HG03159 (cell line): ENCODE measurements around the gene MAP2K2.

ENCODE experiments used
- ATAC-seq: cut with Tn5 transposase; IDR thresholded peaks from one replicate; pipeline ENCODE4 v1.9.1; 2021; ENCODE audit warnings: mild to moderate bottlenecking, moderate library complexity; ENCODE audit not compliant: unreplicated experiment

Gene MAP2K2

DNA sequence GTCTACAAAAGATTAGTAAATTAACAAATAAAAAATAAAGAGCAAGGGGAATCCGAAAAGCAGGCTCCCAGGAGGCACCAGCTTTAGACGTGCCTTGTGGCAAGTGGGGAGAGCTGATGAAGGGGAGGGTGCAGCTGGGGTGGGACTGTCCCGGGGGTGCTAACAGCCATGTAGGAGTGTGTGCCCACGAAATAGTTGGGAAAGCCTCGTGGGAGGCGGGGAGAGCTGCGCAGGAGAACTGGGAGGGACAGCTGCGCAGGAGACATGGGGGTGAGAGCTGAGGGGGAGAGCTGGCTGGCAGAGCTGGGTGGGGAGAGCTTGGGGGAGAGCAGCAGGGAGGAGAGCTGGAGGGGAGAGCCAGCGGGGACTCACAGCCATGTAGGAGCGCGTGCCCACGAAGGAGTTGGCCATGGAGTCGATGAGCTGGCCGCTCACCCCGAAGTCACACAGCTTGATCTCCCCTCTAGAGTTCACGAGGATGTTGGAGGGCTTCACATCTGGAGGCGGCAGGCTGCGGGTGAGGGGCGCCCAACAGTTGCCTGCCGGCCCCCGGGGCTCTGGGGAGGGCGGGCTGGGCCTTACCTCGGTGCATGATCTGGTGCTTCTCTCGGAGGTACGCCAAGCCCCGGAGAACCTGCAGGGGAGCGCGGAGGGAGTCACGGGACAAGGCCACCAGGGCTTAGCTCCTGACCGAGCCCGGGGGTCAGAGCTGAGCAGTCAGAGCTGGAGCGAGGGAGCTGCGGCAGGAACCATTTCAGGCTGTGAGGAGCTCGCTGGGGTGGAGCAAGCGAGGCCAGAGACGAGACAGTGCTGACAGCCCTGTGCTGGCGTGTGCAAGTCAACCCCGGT is 23.1 kb downstream of the MAP2K2 start:
- no peak for ATAC-seq

DNA sequence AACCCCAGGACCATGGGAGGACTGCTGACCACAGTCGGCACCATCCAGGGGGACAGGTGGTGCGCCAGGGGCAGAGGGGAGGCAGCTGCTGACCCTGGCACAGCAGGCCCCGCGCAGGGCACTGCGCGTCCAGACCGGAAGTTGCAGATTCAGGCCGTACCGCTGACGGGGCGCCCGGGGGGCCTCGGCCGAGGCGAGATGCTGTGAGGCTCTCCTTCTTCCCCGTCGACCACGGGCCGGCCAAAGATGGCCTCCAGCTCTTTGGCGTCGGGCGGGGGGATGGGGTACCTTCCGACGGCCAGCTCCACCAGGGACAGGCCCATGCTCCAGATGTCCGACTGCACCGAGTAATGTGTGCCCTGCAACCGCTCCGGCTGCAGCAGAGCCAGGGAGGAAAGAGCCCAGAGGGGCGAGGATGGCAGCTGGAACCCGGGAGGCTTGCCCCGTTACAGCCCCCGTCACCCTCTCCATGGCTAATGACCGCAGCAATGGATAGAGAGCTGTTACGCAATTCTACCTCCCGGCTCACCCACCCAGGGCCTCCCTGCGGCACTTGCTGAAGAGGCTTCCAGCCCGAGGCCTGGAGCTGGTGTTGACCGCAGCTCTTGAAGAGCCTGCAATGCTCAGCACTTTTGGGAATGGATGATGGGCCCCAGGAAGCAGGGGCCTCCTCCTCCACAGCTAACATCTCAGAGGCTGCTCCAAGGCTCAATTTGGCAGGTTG is 24.7 kb downstream of the MAP2K2 start:
- ATAC-seq: no peak

DNA sequence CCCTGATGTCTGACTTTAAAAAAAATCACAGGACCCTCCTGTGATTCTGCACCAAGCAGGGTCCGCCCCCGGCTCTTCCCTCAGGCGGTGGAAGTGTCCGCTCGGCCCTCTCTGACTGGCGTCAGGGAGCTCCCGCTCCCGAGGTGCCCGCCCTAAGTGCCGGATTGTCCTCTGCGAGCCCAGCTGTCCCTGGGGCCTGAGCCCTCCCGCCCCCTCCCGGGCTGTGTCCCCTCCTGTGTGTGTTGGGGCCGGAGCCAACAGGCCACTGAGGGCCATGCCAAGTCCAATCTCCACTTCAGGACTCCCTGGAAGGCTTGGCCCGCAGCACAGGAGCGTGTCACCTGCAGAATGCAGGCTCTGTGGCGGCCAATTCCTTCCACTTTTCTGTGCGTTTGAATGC is 25.4 kb downstream of the MAP2K2 start:
- no peak for ATAC-seq

DNA sequence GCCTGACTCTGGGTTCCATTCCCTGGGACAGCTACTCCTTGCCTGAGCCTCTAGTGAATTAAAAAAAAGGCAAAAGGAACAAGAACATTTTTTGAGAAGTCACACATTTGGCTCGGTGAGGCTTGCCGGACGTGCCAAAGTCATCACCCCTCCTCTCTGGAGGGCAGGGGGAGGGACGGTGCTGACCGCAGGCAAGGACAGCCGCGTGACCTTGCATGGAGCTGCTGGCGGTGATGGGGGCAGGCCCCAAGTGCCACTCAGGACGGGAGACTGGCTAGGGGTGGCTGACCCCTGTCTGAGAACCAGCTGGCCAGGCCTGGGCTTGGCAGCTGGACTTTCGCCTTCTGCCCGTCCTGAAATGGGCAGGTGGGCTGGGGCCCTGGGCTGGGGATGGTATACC is 26.4 kb downstream of the MAP2K2 start:
- ATAC-seq: no peak

DNA sequence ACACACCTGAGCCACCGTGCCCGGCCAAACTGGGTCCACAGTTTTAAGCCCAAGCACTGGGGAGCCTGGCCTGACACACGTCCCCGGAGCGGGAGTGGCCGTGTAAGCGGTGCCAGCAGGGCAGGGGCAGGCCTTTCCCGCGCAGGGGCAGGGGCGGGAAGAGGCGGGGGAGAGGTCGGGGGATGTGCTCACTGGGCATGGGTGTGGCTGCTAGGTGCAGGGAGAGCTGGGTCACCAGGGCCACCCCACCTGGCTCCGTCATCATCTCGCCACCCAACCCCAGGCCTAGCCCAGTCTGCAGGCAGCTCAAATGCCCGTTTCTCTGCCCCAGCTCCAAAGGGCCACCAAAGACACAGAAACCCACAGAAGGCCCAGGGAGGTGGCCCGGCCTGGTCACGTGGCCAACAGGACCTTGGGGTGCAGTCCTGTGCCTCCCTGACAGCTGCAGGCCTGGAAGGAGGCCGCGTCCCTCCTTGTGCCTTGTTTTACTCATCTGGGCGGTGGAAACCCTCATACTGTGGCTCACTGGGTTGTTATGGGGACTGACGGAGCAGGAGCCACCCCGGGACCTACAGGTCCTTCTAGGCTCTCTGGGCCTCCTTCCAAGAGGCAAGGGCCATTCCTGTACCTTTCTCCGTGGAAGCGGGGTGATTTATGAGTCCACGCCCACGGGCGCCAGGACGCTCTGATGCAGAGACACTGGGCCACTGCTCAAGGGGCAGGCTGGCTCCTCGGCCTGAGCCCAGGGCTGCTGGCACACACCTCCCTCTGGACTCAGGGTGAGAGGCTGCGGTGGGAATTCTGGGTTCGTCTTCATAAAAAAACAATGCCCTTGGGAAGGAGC is 27.7 kb downstream of the MAP2K2 start:
- ATAC-seq: no peak

DNA sequence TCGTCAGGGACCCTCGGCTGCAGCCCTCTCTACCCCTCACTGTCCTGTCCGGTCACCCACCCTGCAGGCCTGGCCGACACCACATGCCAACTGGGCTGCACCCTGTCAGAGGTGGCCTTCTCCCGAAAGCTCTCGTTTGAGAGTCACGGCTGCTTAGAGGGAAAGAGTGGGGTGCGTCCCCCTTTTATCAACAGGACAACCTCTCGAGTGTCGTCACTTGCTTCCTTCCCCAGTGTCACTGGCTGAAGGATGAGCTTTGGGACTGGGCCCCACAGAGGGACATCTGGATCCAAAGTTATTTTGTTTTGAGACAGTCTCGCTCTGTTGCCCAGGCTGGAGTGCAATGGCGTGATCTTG is 28.5 kb downstream of the MAP2K2 start:
- no peak for ATAC-seq

DNA sequence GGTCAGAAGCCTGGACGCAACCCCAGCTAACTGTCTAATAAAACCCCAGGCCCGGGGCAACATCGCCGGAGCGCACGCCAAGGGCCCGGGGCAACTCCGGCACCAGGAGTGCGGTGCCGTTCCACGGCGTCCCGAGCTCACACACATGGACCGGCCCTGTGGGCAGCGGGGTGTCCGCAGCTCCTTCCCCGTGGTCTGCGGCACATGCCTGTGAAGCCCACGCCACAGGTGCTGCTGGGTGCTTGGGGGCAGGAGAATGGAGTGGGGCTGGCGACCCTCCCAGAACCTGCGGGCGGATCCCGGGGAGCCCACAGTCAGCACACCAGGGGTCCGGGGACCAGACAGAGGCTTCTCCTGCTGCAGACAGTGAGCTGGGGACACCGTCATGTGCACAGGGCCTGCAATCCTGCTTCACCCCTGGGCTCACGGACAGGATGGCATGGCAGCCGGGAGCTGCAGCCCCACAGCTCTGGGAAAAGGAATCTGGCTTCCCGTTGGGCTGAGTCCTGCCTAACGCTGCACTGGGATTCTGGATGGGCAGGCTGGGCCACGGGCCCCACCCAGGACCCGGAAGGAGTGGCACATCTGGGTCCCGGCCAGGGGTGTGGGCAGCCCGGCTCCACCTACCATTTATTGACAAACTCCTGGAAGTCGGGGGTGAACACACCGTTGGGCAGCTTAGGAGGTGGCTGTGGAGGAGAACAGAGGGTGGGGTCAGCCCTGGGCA is 29.0 kb downstream of the MAP2K2 start:
- ATAC-seq: no peak

DNA sequence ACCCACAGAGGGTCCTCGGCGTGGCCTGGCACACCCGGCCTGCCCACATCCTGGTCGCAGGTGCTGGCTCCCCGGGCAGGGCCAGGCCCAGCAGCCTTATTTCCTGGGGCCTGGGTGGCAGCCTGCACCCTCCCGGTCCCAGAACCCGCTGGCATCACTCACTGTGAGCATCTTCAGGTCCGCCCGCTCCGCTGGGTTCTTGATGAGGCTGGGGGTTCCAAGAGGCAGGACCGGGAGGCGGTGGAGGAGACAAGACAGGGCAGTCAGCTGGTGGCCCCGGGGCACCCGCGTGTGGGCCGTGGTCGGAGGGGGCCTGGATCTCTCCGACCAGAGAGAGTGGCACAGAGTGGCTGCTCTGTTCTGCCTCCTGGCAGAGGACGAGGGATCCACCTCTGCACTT is 29.6 kb downstream of the MAP2K2 start:
- ATAC-seq: no peak

DNA sequence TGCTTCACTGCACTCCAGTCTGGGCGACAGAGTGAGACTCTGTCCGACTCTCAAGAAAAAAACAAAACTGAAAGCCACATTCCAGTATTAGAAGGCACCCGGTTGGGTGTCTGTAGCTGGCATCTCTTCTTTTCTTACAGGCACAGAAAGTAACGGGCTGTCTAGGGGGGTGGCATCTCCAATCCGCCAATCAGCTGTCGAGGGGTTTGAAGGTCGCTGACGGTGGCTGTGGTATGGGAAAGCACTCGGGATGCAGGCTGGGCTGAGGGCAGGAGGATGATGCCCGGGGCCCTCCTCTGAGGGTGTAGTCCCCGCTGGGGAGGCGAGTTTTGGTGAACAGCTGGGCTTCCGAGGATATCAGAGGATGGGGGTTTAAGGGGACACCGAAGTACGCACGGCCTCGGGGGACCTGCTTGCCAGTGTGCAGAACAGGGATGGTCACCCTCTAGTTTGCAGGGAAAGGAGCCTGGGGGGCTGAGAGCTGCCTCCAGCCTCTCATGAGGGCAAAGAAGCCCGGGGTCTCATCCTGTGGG is 30.2 kb downstream of the MAP2K2 start:
- ATAC-seq: no peak

DNA sequence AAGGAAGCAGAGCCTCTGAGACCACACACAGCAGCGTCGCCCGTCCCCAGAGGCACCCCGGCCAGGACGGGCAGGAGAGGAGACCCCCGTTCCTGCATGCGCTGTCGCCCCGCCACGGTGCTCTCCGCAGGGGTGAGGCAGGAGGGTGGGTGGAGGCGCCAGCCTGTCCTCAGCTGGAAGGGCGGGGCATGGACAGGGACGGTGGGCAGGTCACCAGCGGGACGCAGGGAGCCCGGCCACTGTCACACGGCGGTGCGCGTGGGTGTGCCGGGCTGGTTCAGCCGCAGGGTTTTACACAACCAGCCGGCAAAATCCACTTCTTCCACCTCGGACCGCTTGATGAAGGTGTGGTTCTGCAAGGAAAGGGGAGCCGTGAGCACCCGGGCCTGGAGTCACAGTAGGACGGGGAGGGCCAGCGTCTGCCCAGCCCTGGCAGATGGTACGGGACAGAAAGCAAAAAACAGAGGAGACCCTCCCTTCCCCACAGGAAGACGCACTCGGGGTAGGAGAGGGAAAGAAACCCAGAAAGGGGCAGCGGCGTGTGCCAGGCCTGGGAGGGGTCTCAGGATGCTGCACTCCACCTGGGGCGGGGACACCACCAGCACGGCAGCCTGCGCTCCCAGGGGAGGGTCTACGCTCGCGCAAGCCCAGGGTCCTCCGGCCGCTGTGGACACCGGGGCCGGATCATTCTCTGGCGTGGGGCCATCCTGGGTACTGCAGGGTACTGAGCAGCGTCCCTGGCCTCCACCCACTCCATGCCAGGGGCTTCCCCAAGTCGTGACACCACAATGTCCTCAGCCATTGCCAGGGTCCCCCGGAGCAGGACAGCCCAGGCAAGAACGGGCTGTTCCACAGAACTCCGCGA is 33.3 kb downstream of the MAP2K2 start:
- no peak for ATAC-seq

DNA sequence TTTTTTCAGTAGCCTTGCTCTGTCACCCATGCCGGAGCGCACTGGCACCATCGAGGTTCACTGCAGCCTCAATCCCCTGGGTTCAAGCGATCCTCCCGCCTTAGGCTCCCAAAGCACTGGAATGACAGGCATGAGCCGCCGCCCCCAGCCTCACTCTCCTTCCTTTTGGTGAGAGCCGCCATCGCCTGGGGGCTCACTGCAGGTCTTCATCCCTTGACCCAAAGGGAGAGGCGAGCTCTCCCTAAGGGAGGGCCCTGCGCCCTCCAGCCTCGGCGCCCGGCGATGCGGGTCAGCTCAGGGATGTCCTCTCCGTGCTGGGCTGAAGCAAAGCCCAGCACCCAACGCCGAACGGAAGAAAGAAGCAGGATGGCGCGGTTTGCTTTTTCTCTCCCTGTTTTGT is 34.0 kb downstream of the MAP2K2 start:
- ATAC-seq: no peak

DNA sequence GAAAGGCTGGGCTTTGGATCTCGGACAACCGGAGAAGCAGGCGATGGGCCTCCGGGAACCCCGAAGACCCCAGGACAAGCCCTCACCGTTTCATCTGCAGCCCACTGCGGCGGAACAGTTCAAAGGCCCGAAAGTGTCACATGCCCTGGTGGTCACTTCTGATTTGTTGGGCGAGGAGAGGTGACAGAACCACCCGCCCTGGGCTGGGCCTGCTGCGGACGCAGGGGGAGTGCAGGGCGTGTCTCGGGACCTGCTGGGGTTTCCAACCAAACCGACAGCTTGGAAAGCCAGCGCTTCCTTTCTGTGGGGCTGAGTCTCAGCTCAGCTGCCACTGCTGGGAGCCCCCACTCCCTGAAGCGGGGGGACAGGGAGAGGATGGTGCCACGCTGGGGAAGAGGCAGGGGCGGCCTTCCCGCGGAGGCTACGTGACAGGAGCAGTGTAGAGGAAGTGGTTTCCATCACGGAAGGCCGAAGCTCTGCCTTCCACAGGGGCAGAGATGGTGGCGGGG is 34.5 kb downstream of the MAP2K2 start:
- no peak for ATAC-seq

DNA sequence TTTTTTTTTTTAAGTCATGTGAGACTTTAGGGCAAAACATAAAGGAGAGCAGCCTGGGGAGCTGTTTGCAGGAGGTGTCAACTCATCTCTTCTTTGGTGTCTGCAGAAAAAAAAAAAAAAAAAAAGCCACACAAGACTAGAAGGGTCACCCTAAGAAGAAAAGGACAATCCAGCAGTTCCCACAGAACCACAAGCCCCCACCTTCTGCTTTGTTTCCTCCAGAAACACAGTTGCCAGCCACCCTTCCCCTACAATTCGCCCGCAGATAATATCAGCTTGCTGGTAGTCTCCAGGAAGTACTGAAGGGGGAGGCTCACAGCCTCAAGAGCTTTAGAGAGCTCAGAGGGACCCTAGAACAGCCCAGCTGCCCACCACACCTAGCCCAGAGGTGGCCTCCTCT is 34.9 kb downstream of the MAP2K2 start:
- ATAC-seq: no peak

DNA sequence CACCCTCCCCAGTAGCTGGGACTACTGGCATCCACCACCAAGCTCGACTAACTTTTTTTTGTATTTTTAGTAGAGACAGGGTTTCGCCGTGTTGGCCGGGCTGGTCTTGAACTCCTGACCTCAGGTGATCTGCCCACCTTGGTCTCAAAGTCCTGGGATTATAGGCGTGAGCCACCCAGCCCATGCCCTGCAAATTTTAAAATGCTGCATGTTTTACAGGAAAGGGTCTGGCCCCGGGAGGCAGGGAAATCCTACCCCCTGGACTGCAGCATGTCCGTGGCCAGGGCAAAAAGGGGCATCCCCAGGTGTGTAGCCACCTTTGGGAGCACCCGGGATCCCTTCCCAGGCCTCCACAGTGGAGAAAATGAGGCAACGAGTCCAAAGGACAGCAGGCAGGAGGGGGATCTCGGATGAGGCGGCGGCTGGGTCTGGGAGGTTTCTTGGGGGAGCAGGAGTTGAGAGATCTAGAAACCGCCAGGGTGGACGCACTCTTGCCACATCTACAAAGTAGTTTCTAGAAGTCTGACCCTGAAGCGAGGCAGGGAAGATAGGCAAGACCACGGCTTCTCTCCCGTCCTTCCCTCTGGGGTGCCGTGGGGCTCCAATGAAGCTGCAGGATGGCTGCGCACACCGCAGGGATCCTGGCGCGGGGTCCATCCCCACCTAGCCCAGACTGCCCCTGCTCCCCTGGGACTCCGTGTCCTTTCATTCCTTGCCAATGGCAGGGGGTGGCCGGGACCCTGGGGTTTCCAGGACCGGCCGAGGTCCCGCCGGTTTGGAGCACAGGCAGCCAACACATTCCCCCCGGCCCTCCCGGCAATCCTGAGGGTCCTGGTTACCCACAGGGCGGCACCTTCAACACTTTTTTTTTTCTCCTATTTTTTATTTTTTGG is 35.9 kb downstream of the MAP2K2 start:
- ATAC-seq: no peak

DNA sequence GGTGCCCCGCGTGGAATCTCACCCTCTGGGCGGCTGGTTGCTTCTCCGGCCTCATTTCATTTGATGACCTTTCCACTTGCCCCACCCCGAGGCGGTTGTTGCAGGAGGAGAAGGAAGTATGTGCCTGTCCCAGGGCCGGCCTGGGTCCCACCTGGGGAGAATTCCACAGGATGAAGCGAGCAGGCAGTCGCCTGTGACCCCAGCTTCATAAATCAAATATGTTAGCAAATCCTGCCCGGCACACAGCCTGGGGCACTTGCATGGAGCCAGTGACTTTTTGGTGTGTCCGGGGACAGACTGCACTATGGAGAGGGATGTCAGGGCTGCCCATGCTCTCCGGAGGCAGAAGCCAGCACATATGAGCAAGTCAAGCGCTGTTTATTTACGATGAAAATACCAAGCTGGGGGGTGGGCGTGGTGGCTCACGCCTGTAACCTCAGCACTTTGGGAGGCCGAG is 37.5 kb downstream of the MAP2K2 start:
- ATAC-seq: no peak

DNA sequence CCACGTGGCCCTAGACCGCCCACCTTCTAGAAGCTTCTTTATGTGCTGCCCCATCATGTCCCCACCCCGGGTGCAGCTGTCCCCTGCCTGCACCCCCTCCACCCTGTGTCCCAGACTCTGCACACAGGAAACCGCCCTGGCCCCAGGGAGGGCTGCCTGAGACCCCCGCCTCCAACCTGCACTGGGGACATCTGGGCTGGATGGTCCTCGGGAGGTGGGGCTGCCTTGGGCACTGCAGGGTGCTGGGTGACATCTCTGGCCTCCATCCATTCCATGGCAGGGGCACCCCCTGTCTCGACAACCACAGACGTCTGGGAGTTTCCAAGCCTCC is 39.4 kb downstream of the MAP2K2 start:
- ATAC-seq: no peak

DNA sequence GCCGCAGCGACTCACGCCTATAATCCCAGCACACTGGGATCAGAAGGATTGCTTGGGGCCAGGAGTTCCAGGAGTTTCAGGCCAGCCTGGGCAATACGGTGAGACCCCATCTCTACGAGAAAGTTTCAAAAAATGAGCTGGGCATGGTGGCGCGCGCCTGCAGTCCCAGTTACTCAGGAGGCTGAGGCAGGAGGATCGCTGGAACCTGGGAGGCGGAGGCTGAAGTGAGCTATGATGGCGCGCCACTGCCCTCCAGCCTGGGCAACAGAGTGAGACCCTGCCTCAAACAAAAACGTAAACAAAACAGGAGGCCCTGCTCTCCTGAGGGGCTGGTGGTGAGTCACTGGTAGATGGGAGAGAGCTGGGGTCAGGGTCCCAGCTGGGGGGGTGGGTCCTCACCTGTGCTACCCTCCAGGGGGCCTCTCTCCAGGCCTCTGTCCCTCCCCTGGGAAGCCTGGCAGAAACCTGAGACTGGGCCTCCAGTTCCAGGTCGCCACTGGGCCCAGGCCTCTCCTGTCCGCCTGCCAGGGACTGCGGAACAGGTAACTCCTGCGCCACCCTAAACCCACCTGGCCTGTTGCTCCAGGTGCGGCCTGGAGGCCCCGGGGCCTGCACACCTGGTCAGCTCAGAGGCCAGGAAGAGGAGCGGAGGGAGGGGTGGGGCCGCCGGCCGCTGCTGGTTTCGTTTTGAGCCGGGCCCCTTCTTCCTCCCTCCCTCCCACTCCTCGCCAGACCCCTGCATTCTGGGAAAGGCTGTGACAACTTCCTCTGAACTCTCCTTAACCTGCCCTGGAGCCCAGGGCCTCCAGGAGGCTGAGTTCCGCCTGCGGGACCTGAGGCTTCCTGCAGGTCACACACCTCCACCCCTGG is 40.0 kb downstream of the MAP2K2 start:
- no peak for ATAC-seq

DNA sequence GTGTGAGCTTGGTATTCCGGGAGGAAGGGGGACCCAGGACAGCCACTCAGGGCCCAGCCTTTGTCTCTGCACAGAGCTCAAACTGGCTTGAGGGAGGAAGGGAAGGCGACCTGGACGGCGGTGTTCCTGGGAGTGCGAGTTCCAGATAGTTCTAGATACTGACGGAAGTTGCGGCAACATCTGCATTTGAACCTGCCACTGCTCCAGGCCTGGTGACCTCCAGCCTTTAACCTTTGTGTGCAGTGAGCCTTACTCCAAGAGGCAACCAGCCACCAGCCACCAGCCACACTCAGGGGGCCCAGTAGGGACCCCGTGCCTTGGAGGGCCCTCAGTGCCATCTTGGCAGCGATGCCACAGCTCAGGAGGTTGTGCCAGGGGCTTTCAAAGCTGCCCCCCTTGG is 41.8 kb downstream of the MAP2K2 start:
- ATAC-seq: no peak
